GM18526 (cell line): ENCODE results near the gene MAP6D1.

Source experiments
- POLR2A ChIP-seq: IDR thresholded peaks from 3 replicates; pipeline ENCODE4 v1.6.1; 2011; ENCODE audit not compliant: insufficient read length; ENCODE audit errors: extremely low read depth

The MAP6D1 gene

GRCh38 chr3:183790700-183791099 is 34.7 kb downstream of the MAP6D1 start:
- no peak for TF ChIP-seq POLR2A

- no peak for TF ChIP-seq POLR2A
Measured at GRCh38 chr3:183789826-183790225, 35.6 kb downstream of the MAP6D1 start.

GRCh38 chr3:183782576-183783276 is 42.7 kb downstream of the MAP6D1 start:
- no peak for TF ChIP-seq POLR2A

GRCh38 chr3:183781246-183781645 is 44.1 kb downstream of the MAP6D1 start:
- TF ChIP-seq POLR2A, result no peak

GRCh38 chr3:183779896-183780465 is 45.4 kb downstream of the MAP6D1 start:
- TF ChIP-seq POLR2A, result no peak

GRCh38 chr3:183777016-183777618 is 48.3 kb downstream of the MAP6D1 start:
- TF ChIP-seq POLR2A, result no peak

- TF ChIP-seq POLR2A, result no peak
Measured at GRCh38 chr3:183775781-183776180, 49.6 kb downstream of the MAP6D1 start.

- no peak for TF ChIP-seq POLR2A
Measured at GRCh38 chr3:183774631-183775030, 50.7 kb downstream of the MAP6D1 start.

- TF ChIP-seq POLR2A, result no peak
Measured at GRCh38 chr3:183769453-183769852, 55.9 kb downstream of the MAP6D1 start.

- no peak for TF ChIP-seq POLR2A
Measured at GRCh38 chr3:183768114-183768513, 57.3 kb downstream of the MAP6D1 start.

- no peak for TF ChIP-seq POLR2A
Measured at GRCh38 chr3:183766745-183767606, 58.4 kb downstream of the MAP6D1 start.

GRCh38 chr3:183766107-183766506 is 59.3 kb downstream of the MAP6D1 start:
- TF ChIP-seq POLR2A, result no peak
